Measurements from ENCODE around the gene WNT8B.

The WNT8B gene

DNA sequence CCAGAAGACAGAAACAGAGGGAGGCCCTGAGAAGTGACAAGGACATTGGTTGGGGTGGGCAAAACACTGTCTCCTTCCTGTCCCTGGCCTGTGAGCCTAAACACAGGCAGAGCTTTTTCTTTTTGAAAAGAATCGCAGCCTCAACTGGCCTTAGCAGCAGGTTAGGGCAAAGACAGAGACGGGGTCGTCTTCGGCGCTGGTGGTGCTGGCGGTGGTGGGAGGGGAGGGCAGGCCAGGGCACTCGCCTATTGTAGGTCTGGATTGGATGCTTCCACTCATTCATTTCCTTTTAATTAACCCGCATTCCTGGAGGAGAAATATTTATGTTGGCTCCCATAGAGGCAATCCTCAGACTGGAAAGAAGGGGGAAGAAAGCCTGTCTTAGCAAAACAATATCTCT lies 22.6 kb downstream of the WNT8B start:
- TF ChIP-seq, protein P1, sequence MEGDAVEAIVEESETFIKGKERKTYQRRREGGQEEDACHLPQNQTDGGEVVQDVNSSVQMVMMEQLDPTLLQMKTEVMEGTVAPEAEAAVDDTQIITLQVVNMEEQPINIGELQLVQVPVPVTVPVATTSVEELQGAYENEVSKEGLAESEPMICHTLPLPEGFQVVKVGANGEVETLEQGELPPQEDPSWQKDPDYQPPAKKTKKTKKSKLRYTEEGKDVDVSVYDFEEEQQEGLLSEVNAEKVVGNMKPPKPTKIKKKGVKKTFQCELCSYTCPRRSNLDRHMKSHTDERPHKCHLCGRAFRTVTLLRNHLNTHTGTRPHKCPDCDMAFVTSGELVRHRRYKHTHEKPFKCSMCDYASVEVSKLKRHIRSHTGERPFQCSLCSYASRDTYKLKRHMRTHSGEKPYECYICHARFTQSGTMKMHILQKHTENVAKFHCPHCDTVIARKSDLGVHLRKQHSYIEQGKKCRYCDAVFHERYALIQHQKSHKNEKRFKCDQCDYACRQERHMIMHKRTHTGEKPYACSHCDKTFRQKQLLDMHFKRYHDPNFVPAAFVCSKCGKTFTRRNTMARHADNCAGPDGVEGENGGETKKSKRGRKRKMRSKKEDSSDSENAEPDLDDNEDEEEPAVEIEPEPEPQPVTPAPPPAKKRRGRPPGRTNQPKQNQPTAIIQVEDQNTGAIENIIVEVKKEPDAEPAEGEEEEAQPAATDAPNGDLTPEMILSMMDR (IDR thresholded peaks at IDR 0.05; ENCODE audit: insufficient read depth, low read length): no peak
- TF ChIP-seq, protein P2, sequence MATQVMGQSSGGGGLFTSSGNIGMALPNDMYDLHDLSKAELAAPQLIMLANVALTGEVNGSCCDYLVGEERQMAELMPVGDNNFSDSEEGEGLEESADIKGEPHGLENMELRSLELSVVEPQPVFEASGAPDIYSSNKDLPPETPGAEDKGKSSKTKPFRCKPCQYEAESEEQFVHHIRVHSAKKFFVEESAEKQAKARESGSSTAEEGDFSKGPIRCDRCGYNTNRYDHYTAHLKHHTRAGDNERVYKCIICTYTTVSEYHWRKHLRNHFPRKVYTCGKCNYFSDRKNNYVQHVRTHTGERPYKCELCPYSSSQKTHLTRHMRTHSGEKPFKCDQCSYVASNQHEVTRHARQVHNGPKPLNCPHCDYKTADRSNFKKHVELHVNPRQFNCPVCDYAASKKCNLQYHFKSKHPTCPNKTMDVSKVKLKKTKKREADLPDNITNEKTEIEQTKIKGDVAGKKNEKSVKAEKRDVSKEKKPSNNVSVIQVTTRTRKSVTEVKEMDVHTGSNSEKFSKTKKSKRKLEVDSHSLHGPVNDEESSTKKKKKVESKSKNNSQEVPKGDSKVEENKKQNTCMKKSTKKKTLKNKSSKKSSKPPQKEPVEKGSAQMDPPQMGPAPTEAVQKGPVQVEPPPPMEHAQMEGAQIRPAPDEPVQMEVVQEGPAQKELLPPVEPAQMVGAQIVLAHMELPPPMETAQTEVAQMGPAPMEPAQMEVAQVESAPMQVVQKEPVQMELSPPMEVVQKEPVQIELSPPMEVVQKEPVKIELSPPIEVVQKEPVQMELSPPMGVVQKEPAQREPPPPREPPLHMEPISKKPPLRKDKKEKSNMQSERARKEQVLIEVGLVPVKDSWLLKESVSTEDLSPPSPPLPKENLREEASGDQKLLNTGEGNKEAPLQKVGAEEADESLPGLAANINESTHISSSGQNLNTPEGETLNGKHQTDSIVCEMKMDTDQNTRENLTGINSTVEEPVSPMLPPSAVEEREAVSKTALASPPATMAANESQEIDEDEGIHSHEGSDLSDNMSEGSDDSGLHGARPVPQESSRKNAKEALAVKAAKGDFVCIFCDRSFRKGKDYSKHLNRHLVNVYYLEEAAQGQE (IDR thresholded peaks at IDR 0.05; ENCODE audit: insufficient replicate concordance, low read depth): no peak
- no peak for DNase-seq (ENCODE audit: low read depth in 1 of 2, low spot score in 1 of 2)
- Histone ChIP-seq H3K27me3 (ENCODE audit: insufficient read depth, poor library complexity, severe bottlenecking) (no peaks in the 10 kb centered on the region), H3K4me3 (replicated peaks; ENCODE audit: insufficient read depth, low read length) (no peak overlapping the region), H3K27ac (replicated peaks) (no peak overlapping the region)

DNA sequence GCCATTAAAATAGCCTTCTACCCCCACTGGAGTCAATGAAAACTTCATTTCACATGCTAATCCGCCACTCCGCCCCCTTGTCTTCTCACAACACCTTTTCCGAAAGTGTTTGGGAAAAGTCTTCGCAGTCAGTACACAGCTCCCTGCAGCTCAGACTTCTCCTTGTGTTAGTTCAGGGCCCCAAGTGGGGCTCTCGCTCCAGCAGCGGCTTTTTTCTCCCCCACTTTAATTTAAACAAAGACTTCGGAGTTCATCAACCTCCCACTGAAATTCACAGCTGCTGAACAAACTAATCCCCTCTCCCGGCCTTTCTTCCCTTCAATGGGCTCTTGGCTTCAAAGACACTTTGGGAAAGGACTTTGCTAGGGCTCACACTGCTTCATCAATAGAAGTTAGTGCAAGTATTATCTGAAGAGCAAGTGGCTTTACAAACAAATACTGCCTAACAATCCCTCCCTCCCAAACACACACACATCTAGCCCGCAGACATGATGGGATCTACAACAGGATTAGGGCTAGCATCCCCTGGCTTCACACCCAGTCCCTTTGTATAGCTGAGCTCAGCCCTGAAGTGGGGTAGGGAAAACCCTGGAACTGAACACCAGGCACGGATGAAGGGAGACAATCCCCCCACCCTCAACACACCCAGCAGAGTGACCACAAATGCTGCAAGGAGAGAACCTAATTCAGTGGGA lies 23.1 kb downstream of the WNT8B start:
- no peak for DNase-seq (ENCODE audit: low read depth in 1 of 2, low spot score in 1 of 2)
- Histone ChIP-seq H3K27ac (replicated peaks) (no peak overlapping the region), H3K27me3 (ENCODE audit: insufficient read depth, poor library complexity, severe bottlenecking) (no peaks in the 10 kb centered on the region), H3K4me3 (replicated peaks; ENCODE audit: insufficient read depth, low read length) (no peak overlapping the region)
- TF ChIP-seq GABPA (IDR thresholded peaks at IDR 0.05; ENCODE audit: low read depth): no peak
- TF ChIP-seq, protein P2 (IDR thresholded peaks at IDR 0.05; ENCODE audit: insufficient replicate concordance, low read depth): no peak
- TF ChIP-seq POLR2AphosphoS5 (IDR thresholded peaks at IDR 0.05; ENCODE audit: low read depth): no peak
- no peak for TF ChIP-seq SPI1 (IDR thresholded peaks at IDR 0.05; ENCODE audit: borderline replicate concordance, low read depth)
- TF ChIP-seq, protein P1 (IDR thresholded peaks at IDR 0.05; ENCODE audit: insufficient read depth, low read length): no peak

DNA sequence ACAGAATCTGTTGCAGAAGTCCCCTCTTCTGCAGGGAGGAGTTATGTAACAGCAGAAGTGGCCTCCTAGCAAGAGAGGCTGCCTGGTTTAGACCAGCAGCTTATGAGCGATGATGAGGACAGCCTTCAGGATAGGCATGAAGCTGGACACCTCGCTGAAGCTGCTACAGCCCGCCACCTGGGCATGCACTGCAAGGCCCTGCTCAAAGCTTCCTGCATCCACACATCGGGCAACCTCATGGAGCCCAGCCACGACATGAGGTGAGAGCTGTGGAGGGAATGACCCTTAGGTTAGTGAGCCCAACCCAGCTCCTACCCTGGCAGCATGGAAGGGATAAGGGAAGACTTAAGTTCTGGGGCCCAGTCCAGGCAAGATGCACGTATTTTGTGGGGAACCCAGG lies 24.7 kb downstream of the WNT8B start:
- Histone ChIP-seq H3K27ac (replicated peaks) (no peak overlapping the region), H3K27me3 (ENCODE audit: insufficient read depth, poor library complexity, severe bottlenecking) (no peaks in the 10 kb centered on the region), H3K4me3 (replicated peaks; ENCODE audit: insufficient read depth, low read length) (no peak overlapping the region)
- TF ChIP-seq, protein P1 (IDR thresholded peaks at IDR 0.05; ENCODE audit: insufficient read depth, low read length): no peak
- no peak for TF ChIP-seq POLR2AphosphoS5 (IDR thresholded peaks at IDR 0.05; ENCODE audit: low read depth)
- TF ChIP-seq, protein P2 (IDR thresholded peaks at IDR 0.05; ENCODE audit: insufficient replicate concordance, low read depth): no peak
- TF ChIP-seq GABPA (IDR thresholded peaks at IDR 0.05; ENCODE audit: low read depth): no peak
- TF ChIP-seq SPI1 (IDR thresholded peaks at IDR 0.05; ENCODE audit: borderline replicate concordance, low read depth): no peak
- no peak for DNase-seq (ENCODE audit: low read depth in 1 of 2, low spot score in 1 of 2)

Data from HL-60 (cell line).